IgD-negative memory B cell (primary cell): ENCODE data around the gene RAD51B. TPM values are rescaled to one million over a fixed set of nuclear protein-coding genes. Genes with fewer than 3 reads are reported as not detected.
A peak's percentile ranks its signal among the peaks of the same experiment; 100 is the strongest.

Experiments used
- H3K27ac Mint-ChIP-seq, 3 donors: one replicate each; pipeline ENCODE4 v1.8.0; 2020 to 2022; ENCODE audit warnings: mild to moderate bottlenecking in 3 of 3, mixed read lengths in 3 of 3, moderate library complexity in 1 of 3
- H3K27me3 Mint-ChIP-seq: one replicate; pipeline ENCODE4 v1.8.0; 2021; ENCODE audit warnings: mixed read lengths
- H3K36me3 Mint-ChIP-seq: one replicate; pipeline ENCODE4 v1.8.0; 2020; ENCODE audit warnings: mild to moderate bottlenecking, mixed read lengths
- H3K4me1 Mint-ChIP-seq, 3 donors: one replicate each; pipeline ENCODE4 v1.8.0; 2020 to 2022; ENCODE audit warnings: mixed read lengths in 3 of 3, mild to moderate bottlenecking in 1 of 3
- H3K4me3 Mint-ChIP-seq, 4 donors: one replicate each; pipeline ENCODE4 v1.8.0; 2020 to 2022; ENCODE audit warnings: mild to moderate bottlenecking in 4 of 4, mixed read lengths in 4 of 4, moderate library complexity in 3 of 4
- H3K9me3 Mint-ChIP-seq, 3 donors: one replicate each; pipeline ENCODE4 v1.8.0; 2020 to 2021; ENCODE audit warnings: mixed read lengths in 3 of 3, mild to moderate bottlenecking in 1 of 3
- polyA plus RNA-seq: library from polyadenylated mRNA; unstranded; fragments of 300-500 nt; fragmentation: Illumina TruSeq; gene quantifications from one replicate; pipeline ENCODE4 v1.2.3, GENCODE V29; 2021

The RAD51B gene
- polyA plus RNA-seq, 1 donor from 2014 or later = 24.9 TPM

- no peaks in the 10 kb centered on the region for H3K36me3 Mint-ChIP-seq
- no peak overlapping the region for H3K4me3 Mint-ChIP-seq
- peak overlapping the region in 1 of 3 donors; percentile 54 for H3K27ac Mint-ChIP-seq
- peaks cover 0 to 6% (median 0%) of the 10 kb centered on the region in 3 donors for H3K9me3 Mint-ChIP-seq
- H3K4me1 Mint-ChIP-seq = peaks cover 4 to 18% (median 11%) of the 10 kb centered on the region in 3 donors
- no peaks in the 10 kb centered on the region for H3K27me3 Mint-ChIP-seq
These were observed 744.7 kb downstream of the RAD51B start for GRCh38 chr14:68564191-68564825.

DNA sequence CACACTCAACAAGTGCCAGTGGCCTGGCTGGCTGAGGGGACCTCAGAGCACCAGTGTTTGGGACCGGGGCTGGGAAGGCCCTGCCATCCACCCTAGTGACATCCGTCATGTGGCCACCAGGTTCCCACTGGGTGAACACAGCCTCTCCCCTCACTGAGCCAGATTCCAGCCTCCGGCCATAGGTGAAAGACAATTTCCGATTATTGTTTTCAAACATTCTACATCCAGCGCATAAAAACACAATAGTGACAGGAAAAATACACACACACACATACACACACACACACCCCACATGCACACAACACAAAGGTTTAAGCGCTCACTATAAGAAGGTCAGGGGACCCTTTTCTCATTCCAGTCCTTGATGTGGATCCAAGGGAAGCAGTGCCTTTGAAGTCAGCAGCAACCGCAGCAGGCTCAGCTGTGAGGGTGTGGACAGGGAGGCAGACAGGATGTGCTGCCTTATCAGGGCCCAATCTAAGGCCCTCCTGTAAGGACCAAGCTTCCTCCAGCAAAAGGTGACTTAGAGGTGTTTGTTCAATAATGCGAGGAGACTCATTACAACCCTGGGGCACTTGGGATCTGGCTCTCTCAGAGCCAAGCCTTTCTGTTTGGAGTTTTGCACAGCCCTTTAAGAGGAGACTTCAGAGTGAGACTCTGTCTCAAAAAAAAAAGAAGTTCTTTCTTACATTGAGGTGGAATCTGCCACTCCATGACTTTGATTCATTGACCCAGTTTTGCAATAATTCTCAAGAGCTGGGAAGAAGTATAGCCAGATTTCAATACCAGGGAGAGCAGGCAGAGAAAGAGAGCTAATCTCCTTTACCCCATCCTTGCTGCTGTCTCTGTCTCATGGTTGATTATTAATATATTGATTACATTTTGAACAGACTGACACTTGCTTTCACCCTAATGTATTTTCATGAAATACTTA, 745.5 kb downstream of the RAD51B start:
- Mint-ChIP-seq H3K4me3 (no peak overlapping the region), H3K4me1 (peaks cover 4 to 18% (median 11%) of the 10 kb centered on the region in 3 donors), H3K27me3 (no peaks in the 10 kb centered on the region), H3K9me3 (peaks cover 0 to 6% (median 0%) of the 10 kb centered on the region in 3 donors), H3K36me3 (no peaks in the 10 kb centered on the region), H3K27ac (peak overlapping the region in 2 of 3 donors; percentile 23 to 54)

DNA sequence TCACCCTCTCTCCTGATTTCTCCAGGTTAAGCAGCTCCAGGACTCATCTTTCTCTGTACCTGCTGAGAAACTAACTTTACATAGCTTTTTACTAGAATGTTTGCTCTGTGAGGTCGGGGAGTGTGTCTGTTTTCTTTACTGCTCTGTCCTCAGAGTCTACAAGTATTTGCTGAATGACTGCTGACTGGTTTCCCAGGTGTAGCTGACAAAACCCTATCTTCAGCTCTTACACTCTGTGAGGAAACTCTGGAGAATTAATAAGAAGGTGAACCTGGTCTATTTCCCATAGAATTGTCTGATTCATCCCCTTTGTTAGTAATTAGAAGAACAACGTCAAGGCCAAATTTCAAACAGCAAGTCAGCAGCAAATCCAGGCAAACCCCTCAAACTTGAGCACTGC, 746.5 kb downstream of the RAD51B start:
- H3K27ac Mint-ChIP-seq = peak overlapping the region in 1 of 3 donors; percentile 80
- H3K9me3 Mint-ChIP-seq = peaks cover 0 to 6% (median 0%) of the 10 kb centered on the region in 3 donors
- no peaks in the 10 kb centered on the region for H3K27me3 Mint-ChIP-seq
- H3K4me1 Mint-ChIP-seq = peaks cover 4 to 18% (median 11%) of the 10 kb centered on the region in 3 donors
- H3K4me3 Mint-ChIP-seq = no peak overlapping the region
- no peaks in the 10 kb centered on the region for H3K36me3 Mint-ChIP-seq

GRCh38 chr14:68568907-68569897, 749.6 kb downstream of the RAD51B start:
- Mint-ChIP-seq H3K4me1 (peaks cover 0 to 10% (median 4%) of the 10 kb centered on the region in 3 donors), H3K4me3 (no peak overlapping the region), H3K36me3 (no peaks in the 10 kb centered on the region), H3K27me3 (no peaks in the 10 kb centered on the region), H3K9me3 (peaks cover 0 to 6% (median 0%) of the 10 kb centered on the region in 3 donors), H3K27ac (peak overlapping the region in 1 of 3 donors; percentile 69)

GRCh38 chr14:68569970-68570409, 750.4 kb downstream of the RAD51B start:
- Mint-ChIP-seq H3K4me1 (peaks cover 0 to 7% (median 4%) of the 10 kb centered on the region in 3 donors), H3K27ac (peak overlapping the region in 1 of 3 donors; percentile 69), H3K36me3 (no peaks in the 10 kb centered on the region), H3K27me3 (no peaks in the 10 kb centered on the region), H3K4me3 (no peak overlapping the region), H3K9me3 (peaks cover 0 to 6% (median 0%) of the 10 kb centered on the region in 3 donors)

DNA sequence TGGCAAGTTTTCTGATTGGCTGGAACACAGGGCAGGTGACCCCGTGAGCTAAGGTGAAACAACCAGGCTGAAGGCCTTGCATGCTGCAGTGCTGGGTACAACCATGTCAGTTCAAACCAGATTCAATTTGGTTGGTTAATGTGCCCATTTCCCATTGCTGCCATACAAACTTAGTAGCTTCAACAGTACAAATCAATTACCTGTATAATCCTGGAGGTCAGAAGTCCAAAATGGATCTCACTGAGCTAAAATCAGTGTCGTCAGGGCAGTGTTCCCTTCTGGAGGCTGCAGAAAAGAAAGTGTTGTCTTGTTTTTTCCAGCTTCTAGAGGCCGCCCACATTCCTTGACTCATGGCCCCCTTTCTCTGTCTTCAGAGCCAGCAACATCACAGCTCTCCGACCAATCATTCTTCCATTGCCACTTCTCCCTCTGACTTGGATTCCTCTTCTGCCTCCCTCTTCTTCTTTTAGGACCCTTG, 751.6 kb downstream of the RAD51B start:
- no peaks in the 10 kb centered on the region for H3K27me3 Mint-ChIP-seq
- H3K4me3 Mint-ChIP-seq = no peak overlapping the region
- peaks cover 0 to 3% (median 3%) of the 10 kb centered on the region in 3 donors for H3K4me1 Mint-ChIP-seq
- no peaks in the 10 kb centered on the region for H3K36me3 Mint-ChIP-seq
- peaks cover 0 to 6% (median 0%) of the 10 kb centered on the region in 3 donors for H3K9me3 Mint-ChIP-seq
- peak overlapping the region in 1 of 3 donors; percentile 90 for H3K27ac Mint-ChIP-seq

GRCh38 chr14:68571928-68572525, 752.4 kb downstream of the RAD51B start:
- Mint-ChIP-seq H3K27me3 (no peaks in the 10 kb centered on the region), H3K27ac (no peak overlapping the region), H3K9me3 (peaks cover 0 to 6% (median 0%) of the 10 kb centered on the region in 3 donors), H3K36me3 (no peaks in the 10 kb centered on the region), H3K4me3 (no peak overlapping the region), H3K4me1 (peaks cover 0 to 3% (median 1%) of the 10 kb centered on the region in 3 donors)

- Mint-ChIP-seq H3K4me3 (peak overlapping the region in 1 of 4 donors; percentile 10), H3K9me3 (peaks cover 0 to 4% (median 0%) of the 10 kb centered on the region in 3 donors), H3K4me1 (peaks cover 0 to 3% (median under 1%) of the 10 kb centered on the region in 3 donors), H3K36me3 (no peaks in the 10 kb centered on the region), H3K27me3 (no peaks in the 10 kb centered on the region), H3K27ac (no peak overlapping the region)
These were observed 753.5 kb downstream of the RAD51B start for GRCh38 chr14:68573126-68573525.

DNA sequence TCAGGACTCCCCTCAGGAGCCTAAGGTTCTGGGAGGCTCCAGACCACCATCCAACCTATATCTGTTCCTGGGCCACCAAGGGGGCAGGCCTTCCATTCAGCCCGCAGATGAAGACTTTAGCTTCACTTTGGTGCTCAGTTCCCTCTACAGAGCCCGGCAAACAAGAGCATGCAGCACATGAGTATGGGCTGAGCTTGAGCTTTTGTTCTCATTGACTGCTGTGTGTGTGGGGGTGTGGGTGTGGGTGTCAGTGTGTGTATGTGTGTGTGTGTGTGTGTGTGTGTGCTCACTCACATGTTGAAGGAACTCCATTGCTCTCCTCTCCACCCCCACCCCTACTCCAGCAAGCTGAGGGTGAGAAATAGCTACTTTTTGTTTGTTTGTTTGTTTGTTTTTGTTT, 754.1 kb downstream of the RAD51B start:
- H3K9me3 Mint-ChIP-seq = peaks cover 0 to 3% (median 0%) of the 10 kb centered on the region in 3 donors
- H3K4me3 Mint-ChIP-seq = no peak overlapping the region
- H3K36me3 Mint-ChIP-seq = no peaks in the 10 kb centered on the region
- peaks cover 0 to 2% (median 0%) of the 10 kb centered on the region in 3 donors for H3K4me1 Mint-ChIP-seq
- H3K27ac Mint-ChIP-seq = no peak overlapping the region
- H3K27me3 Mint-ChIP-seq = no peaks in the 10 kb centered on the region

DNA sequence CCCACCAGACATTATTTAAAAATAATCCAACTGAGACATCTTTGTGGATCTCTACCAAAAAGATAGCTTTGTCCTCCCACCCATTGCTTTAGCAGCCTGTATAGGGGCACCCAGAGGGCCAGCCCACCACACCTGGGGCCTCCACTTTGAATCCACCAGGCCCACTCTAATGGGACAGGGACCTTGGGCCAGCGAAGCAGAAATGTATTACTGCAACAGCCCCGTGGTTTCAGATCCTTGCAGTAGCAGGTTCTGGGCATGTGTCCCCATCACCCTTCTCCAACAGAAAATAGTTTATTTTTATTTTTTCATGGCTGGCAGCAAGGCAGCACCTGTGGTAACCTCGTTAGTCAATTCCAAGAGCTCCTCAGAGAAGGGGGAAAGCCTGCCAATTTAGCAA, 754.9 kb downstream of the RAD51B start:
- H3K9me3 Mint-ChIP-seq = no peaks in the 10 kb centered on the region
- H3K4me3 Mint-ChIP-seq = no peak overlapping the region
- H3K4me1 Mint-ChIP-seq = no peaks in the 10 kb centered on the region
- H3K27me3 Mint-ChIP-seq = no peaks in the 10 kb centered on the region
- H3K36me3 Mint-ChIP-seq = no peaks in the 10 kb centered on the region
- H3K27ac Mint-ChIP-seq = no peak overlapping the region

GRCh38 chr14:68574906-68575305, 755.3 kb downstream of the RAD51B start:
- H3K36me3 Mint-ChIP-seq = no peaks in the 10 kb centered on the region
- H3K27ac Mint-ChIP-seq = no peak overlapping the region
- H3K27me3 Mint-ChIP-seq = no peaks in the 10 kb centered on the region
- no peaks in the 10 kb centered on the region for H3K4me1 Mint-ChIP-seq
- H3K9me3 Mint-ChIP-seq = no peaks in the 10 kb centered on the region
- no peak overlapping the region for H3K4me3 Mint-ChIP-seq

DNA sequence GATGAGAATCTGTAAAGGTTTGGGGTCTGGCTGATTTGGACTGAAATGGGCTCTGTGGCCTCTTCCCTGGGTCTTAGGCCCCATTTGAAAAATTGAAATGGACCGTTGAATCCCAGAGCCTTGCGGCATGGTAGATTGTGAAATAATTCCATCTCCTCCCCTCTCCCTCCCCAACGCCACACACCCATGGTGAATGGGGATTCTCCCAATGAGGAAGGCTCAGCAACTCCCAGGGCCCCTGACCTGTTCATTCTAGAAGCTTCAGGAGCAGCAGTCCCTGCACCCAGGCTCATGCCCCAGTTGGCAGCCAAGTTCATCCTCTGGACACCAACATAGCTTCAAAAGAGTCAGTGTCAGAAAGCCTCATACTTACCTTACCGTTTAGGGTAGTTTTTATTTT, 755.8 kb downstream of the RAD51B start:
- H3K4me3 Mint-ChIP-seq = no peak overlapping the region
- H3K9me3 Mint-ChIP-seq = no peaks in the 10 kb centered on the region
- no peaks in the 10 kb centered on the region for H3K27me3 Mint-ChIP-seq
- no peaks in the 10 kb centered on the region for H3K36me3 Mint-ChIP-seq
- no peaks in the 10 kb centered on the region for H3K4me1 Mint-ChIP-seq
- no peak overlapping the region for H3K27ac Mint-ChIP-seq

- no peaks in the 10 kb centered on the region for H3K27me3 Mint-ChIP-seq
- no peaks in the 10 kb centered on the region for H3K9me3 Mint-ChIP-seq
- no peaks in the 10 kb centered on the region for H3K36me3 Mint-ChIP-seq
- H3K27ac Mint-ChIP-seq = no peak overlapping the region
- H3K4me1 Mint-ChIP-seq = no peaks in the 10 kb centered on the region
- no peak overlapping the region for H3K4me3 Mint-ChIP-seq
These were observed 756.5 kb downstream of the RAD51B start for GRCh38 chr14:68576031-68576430.
